H9 (cell line): ENCODE results near the gene SMIM9. TPM values are rescaled to one million over a fixed set of nuclear protein-coding genes. Genes with fewer than 3 reads are reported as not detected.

Experiments
- DNase-seq: peaks from one replicate; pipeline ENCODE4 v3.0.0-alpha.2; 2017
- H2AFZ ChIP-seq: one replicate; pipeline ENCODE4 v1.6.1; 2013; ENCODE audit warnings: mild to moderate bottlenecking, low read length, control low read depth, moderate library complexity
- H2AK5ac ChIP-seq: 2 replicates; pipeline ENCODE4 v1.6.1; 2013; ENCODE audit warnings: low read length, control low read depth, mixed read lengths; ENCODE audit not compliant: insufficient read length
- H2BK120ac ChIP-seq: one replicate; pipeline ENCODE4 v1.6.1; 2013; ENCODE audit warnings: low read depth, mild to moderate bottlenecking, low read length, control low read depth, inconsistent platforms; ENCODE audit not compliant: poor library complexity, severe bottlenecking
- H2BK12ac ChIP-seq: 2 replicates; pipeline ENCODE4 v1.6.1; 2013; ENCODE audit warnings: low read length, control low read depth, mixed read lengths, low read depth; ENCODE audit not compliant: insufficient read length
- H2BK15ac ChIP-seq: 2 replicates; pipeline ENCODE4 v1.6.1; 2013; ENCODE audit warnings: low read depth, low read length, control low read depth
- H2BK20ac ChIP-seq: one replicate; pipeline ENCODE4 v1.6.1; 2013; ENCODE audit warnings: low read depth, mild to moderate bottlenecking, low read length, control low read depth, inconsistent platforms; ENCODE audit not compliant: poor library complexity, severe bottlenecking
- H2BK5ac ChIP-seq: 2 replicates; pipeline ENCODE4 v1.6.1; 2013; ENCODE audit warnings: low read length, control low read depth, mixed read lengths; ENCODE audit not compliant: insufficient read length
- H3K14ac ChIP-seq: 2 replicates; pipeline ENCODE4 v1.6.1; 2013; ENCODE audit warnings: low read length, control low read depth; ENCODE audit not compliant: insufficient read depth
- H3K18ac ChIP-seq: 2 replicates; pipeline ENCODE4 v1.6.1; 2013; ENCODE audit warnings: low read depth, mild to moderate bottlenecking, mixed read lengths, low read length, control low read depth; ENCODE audit not compliant: insufficient read length
- H3K23ac ChIP-seq: 2 replicates; pipeline ENCODE4 v1.6.1; 2013; ENCODE audit warnings: low read length, control low read depth, mixed read lengths, low read depth; ENCODE audit not compliant: insufficient read length
- H3K23me2 ChIP-seq: 2 replicates; pipeline ENCODE4 v1.6.1; 2013; ENCODE audit warnings: low read depth, mild to moderate bottlenecking, mixed read lengths, low read length, control low read depth; ENCODE audit not compliant: insufficient read length, poor library complexity, severe bottlenecking
- H3K27ac ChIP-seq: 2 replicates; pipeline ENCODE4 v1.5.1; 2013; ENCODE audit warnings: low read length, control low read depth, mixed read lengths, low read depth; ENCODE audit not compliant: insufficient read length
- H3K27me3 ChIP-seq: 2 replicates; pipeline ENCODE4 v1.6.1; 2013; ENCODE audit warnings: low read length, control low read depth, inconsistent platforms; ENCODE audit not compliant: insufficient read depth
- H3K4ac ChIP-seq: 2 replicates; pipeline ENCODE4 v1.6.1; 2013; ENCODE audit warnings: low read depth, mild to moderate bottlenecking, control low read depth, inconsistent platforms, low read length, moderate library complexity
- H3K4me1 ChIP-seq: 2 replicates; pipeline ENCODE4 v1.6.1; 2013; ENCODE audit warnings: low read length, control low read depth, inconsistent platforms; ENCODE audit not compliant: insufficient read depth
- H3K4me2 ChIP-seq: 2 replicates; pipeline ENCODE4 v1.6.1; 2013; ENCODE audit warnings: low read length, control low read depth, mixed read lengths; ENCODE audit not compliant: insufficient read length, insufficient read depth
- H3K56ac ChIP-seq: 2 replicates; pipeline ENCODE4 v1.6.1; 2013; ENCODE audit warnings: low read depth, mild to moderate bottlenecking, mixed read lengths, low read length, control low read depth; ENCODE audit not compliant: insufficient read length
- H3K79me1 ChIP-seq: 2 replicates; pipeline ENCODE4 v1.6.1; 2013; ENCODE audit warnings: low read depth, mild to moderate bottlenecking, moderate library complexity, low read length, control low read depth, inconsistent platforms; ENCODE audit not compliant: insufficient read depth, poor library complexity, severe bottlenecking
- H3K79me2 ChIP-seq: 2 replicates; pipeline ENCODE4 v1.6.1; 2013; ENCODE audit warnings: low read length, control low read depth, inconsistent platforms; ENCODE audit not compliant: insufficient read depth
- H3K9ac ChIP-seq: 2 replicates; pipeline ENCODE4 v1.6.1; 2013; ENCODE audit warnings: low read length, control low read depth, mixed read lengths; ENCODE audit not compliant: insufficient read length; ENCODE audit errors: extremely low read depth
- H3K9me3 ChIP-seq: one replicate; pipeline ENCODE4 v1.6.1; 2013; ENCODE audit warnings: low read depth, low read length, inconsistent platforms; ENCODE audit not compliant: control insufficient read depth
- H3T11ph ChIP-seq: one replicate; pipeline ENCODE4 v1.6.1; 2013; ENCODE audit warnings: mild to moderate bottlenecking, low read length, control low read depth, inconsistent platforms
- H4K20me1 ChIP-seq: one replicate; pipeline ENCODE4 v1.6.1; 2013; ENCODE audit not compliant: control insufficient read depth, insufficient read length, insufficient read depth
- H4K5ac ChIP-seq: 2 replicates; pipeline ENCODE4 v1.6.1; 2013; ENCODE audit warnings: low read depth, mild to moderate bottlenecking, mixed read lengths, low read length, control low read depth; ENCODE audit not compliant: insufficient read length
- H4K8ac ChIP-seq: replicated peaks from 2 replicates; pipeline ENCODE4 v1.6.1; 2013; ENCODE audit warnings: low read length, control low read depth, mixed read lengths, low read depth; ENCODE audit not compliant: insufficient read length
- H4K91ac ChIP-seq: 2 replicates; pipeline ENCODE4 v1.6.1; 2013; ENCODE audit warnings: low read depth, mild to moderate bottlenecking, moderate library complexity, mixed read lengths, low read length, control low read depth; ENCODE audit not compliant: insufficient read length
- H3K27ac Mint-ChIP-seq, 3 experiments: 2 replicates in 2 of 3; 3 replicates in 1 of 3; pipeline ENCODE4 v1.8.0; 2020 to 2021; ENCODE audit warnings: mixed read lengths in 3 of 3, mild to moderate bottlenecking in 1 of 3, moderate library complexity in 1 of 3
- H3K27me3 Mint-ChIP-seq: 2 replicates; pipeline ENCODE4 v1.8.0; 2021; ENCODE audit warnings: low read depth, mild to moderate bottlenecking, moderate library complexity, mixed read lengths
- H3K36me3 Mint-ChIP-seq, 3 experiments: 2 replicates in 2 of 3; 3 replicates in 1 of 3; pipeline ENCODE4 v1.8.0; 2020 to 2021; ENCODE audit warnings: low read depth in 3 of 3, mixed read lengths in 3 of 3; ENCODE audit not compliant: insufficient read depth in 1 of 3
- H3K4me1 Mint-ChIP-seq, 2 experiments: 2 replicates each; pipeline ENCODE4 v1.8.0; 2020; ENCODE audit warnings: mixed read lengths in 2 of 2
- H3K4me3 Mint-ChIP-seq, 2 experiments: 2 replicates in 1 of 2; 3 replicates in 1 of 2; pipeline ENCODE4 v1.8.0; 2020 to 2021; ENCODE audit warnings: mild to moderate bottlenecking in 2 of 2, mixed read lengths in 2 of 2, moderate library complexity in 1 of 2
- H3K9me3 Mint-ChIP-seq, 2 experiments: 2 replicates in 1 of 2; 3 replicates in 1 of 2; pipeline ENCODE4 v1.8.0; 2020; ENCODE audit warnings: mild to moderate bottlenecking in 2 of 2, mixed read lengths in 2 of 2, moderate library complexity in 1 of 2
- CTCF ChIP-seq: fragments of 200-600 bp; sonication (generic); conservative IDR thresholded peaks from 3 replicates; pipeline ENCODE4 v1.8.0; 2021; ENCODE audit warnings: antibody characterized with exemption, mild to moderate bottlenecking
- WGBS: extraction: QIAGEN DNeasy Blood & Tissue Kit; methylation state at CpG from one replicate; pipeline ENCODE4 v1.1.7; 2013; ENCODE audit warnings: missing lambda C conversion rate, low lambda C conversion rate, mixed read lengths; ENCODE audit not compliant: insufficient read length; ENCODE audit errors: extremely low coverage; 5-methylcytosine and 5-hydroxymethylcytosine counted together
- total RNA-seq: library from RNA; stranded (reverse); gene quantifications from 2 replicates; pipeline ENCODE4 v1.2.1, GENCODE V29; 2021

The SMIM9 gene
- total RNA-seq, 1 experiment from 2014 or later, result not detected

GRCh38 chrX:154791467-154791866 is 43.0 kb downstream of the SMIM9 start:
- H3K9me3 Mint-ChIP-seq, result peaks cover 59 to 73% of the 10 kb centered on the region in 2 experiments
- no peaks in the 10 kb centered on the region for H3K27me3 Mint-ChIP-seq
- H3K4me2 ChIP-seq, result no peak overlapping the region
- no peaks in the 10 kb centered on the region; the same call in 1 of the 2 replicates for H3K79me2 ChIP-seq
- TF ChIP-seq CTCF, result no peak
- no peak overlapping the region for H3K14ac ChIP-seq
- H3K4me1 Mint-ChIP-seq, result peaks cover 2 to 7% of the 10 kb centered on the region in 2 experiments; a peak in 1 of 4 replicates
- H3K18ac ChIP-seq, result no peak overlapping the region
- H2BK15ac ChIP-seq, result no peak overlapping the region
- no peak overlapping the region for H3K4me3 Mint-ChIP-seq
- no peak overlapping the region for H4K8ac ChIP-seq
- H2BK20ac ChIP-seq, result no peak overlapping the region
- no peak overlapping the region for H3K27ac ChIP-seq
- no peak overlapping the region for H2BK5ac ChIP-seq
- no peak overlapping the region for H2BK12ac ChIP-seq
- H4K20me1 ChIP-seq, result no peaks in the 10 kb centered on the region
- no peak overlapping the region for H2AFZ ChIP-seq
- no peaks in the 10 kb centered on the region for H3K4me1 ChIP-seq
- H2AK5ac ChIP-seq, result no peak overlapping the region
- no peak overlapping the region for H3K56ac ChIP-seq
- H3K23me2 ChIP-seq, result peaks cover 3% of the 10 kb centered on the region
- H3T11ph ChIP-seq, result no peak overlapping the region
- no peak overlapping the region for H3K23ac ChIP-seq
- no peaks in the 10 kb centered on the region for H3K27me3 ChIP-seq
- WGBS, result no CpG with 5 or more reads among the region's 4 CpGs
- H3K9ac ChIP-seq, result no peak overlapping the region
- H2BK120ac ChIP-seq, result no peak overlapping the region
- H3K4ac ChIP-seq, result no peak overlapping the region
- peaks cover 35% of the 10 kb centered on the region for H3K9me3 ChIP-seq
- peaks cover 5 to 17% (median 10%) of the 10 kb centered on the region in 3 experiments; a peak in 6 of 7 replicates for H3K36me3 Mint-ChIP-seq
- H4K91ac ChIP-seq, result no peak overlapping the region
- no peak for DNase-seq
- no peak overlapping the region for H3K27ac Mint-ChIP-seq
- no peaks in the 10 kb centered on the region for H3K79me1 ChIP-seq
- H4K5ac ChIP-seq, result no peak overlapping the region
